Measurements from ENCODE around the gene SORCS2.

The SORCS2 gene

DNA sequence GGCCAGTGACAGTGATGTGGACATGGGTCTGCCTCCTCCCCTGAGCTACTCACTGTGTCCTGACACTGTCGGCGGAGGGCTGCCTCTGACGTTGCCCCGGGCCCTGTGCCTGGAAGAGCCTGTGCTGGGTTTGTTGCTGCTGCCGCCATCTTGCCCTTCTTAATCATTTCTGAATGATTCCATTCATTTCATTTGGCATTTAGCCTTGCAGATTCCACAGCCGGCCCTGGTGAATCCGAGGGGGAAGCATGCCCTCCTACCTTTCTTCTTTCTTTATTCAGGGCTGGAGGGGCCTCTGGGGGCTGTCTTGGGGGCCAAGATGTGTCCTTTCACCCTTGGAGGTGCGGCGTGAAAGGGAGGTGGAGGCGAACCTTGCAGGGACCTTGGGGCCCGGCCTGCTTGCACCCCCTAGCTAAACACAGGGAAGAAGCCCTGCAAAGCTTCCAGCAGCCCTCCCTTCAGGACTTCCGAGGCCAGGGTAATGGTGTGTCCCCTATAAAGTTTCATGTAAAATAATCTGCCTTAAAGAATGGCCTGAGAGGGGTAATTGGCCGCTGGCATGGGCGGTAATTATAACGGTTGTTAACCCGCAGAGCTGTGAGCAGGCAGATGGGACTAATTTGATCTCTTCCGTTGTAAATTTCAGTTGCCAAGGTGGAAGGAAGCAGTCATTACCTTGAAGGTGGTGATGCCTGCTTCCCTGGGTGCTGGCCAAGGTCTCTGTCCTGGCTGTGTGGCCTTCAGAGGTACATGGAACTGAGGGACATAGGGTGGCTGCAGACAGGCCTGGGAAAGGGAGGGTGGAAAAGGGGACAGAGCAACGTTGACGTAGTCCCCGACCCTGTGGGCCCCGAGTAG lies 150.1 kb downstream of the SORCS2 start:
- DNase-seq = no peak

DNA sequence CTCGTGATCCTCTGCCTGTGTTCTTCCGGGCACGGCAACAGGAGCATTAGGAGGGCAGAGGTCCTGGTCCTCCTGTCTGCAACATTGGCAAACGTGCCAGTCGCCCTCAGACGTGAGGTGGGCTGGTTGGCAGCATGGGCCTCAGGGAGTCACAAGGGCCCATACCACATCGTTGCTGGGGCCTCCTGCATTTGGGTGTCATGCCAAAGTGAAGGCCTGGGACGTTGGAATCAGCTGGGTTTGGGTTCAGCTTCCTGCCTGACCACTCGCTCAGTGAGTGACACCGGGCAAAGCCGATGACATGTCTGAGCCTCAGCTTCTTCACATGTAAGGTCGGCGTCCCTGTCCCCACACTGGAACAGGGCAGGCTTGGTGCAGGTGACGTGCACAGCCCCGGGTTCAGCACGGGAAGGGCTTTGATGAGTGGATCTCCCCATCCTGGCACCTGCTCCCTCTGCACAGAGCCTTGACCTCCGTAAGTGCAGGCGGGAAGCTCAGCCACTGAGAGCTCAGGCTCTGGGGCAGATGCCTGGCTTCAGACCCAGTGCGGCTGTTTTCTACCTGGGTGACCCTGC lies 150.8 kb downstream of the SORCS2 start:
- no peak for DNase-seq

DNA sequence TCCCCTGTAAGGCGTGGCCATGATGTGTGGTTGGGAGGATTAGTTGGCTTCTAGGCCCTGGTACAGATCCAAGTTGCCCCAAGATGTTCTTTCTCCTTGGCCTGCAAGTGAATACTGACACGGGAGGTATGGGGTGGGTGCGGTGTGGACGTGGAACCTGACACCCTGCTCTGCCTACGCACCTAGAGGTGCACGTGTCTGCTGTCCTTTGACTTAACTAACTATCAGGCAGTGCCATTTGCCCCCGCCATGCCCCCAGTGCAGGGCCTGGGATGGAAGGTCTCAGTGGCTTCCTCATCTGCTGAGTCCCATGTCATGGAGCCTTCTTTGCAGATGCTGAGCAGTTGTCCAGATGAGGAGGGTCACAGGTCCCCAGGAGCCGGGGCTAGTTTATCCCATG lies 151.6 kb downstream of the SORCS2 start:
- no peak for DNase-seq

DNA sequence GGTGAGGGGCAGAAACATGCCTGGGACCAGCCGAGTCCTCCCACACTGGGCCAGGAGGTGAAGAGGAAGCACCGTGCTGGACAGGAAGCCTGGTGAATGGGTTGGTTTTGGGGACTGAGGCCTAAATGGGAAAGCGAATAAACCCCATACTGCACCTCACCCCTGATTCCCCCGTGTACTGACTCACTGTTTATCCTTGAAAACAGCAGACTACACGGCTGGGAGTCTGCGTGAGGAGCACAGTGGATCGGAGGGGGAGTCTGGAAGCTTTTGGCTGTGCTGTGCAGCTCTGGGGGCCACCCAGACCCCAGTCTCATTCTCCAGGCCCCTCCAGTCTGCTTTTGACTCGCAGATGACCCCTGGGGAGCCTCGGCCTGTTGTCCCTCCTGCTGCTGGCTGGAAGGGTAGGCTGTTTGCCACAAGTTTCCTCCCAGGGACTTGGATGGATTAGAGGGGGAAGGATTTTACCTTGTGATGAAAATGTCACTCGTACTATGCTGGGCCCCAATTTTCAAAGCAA lies 152.4 kb downstream of the SORCS2 start:
- no peak for DNase-seq

DNA sequence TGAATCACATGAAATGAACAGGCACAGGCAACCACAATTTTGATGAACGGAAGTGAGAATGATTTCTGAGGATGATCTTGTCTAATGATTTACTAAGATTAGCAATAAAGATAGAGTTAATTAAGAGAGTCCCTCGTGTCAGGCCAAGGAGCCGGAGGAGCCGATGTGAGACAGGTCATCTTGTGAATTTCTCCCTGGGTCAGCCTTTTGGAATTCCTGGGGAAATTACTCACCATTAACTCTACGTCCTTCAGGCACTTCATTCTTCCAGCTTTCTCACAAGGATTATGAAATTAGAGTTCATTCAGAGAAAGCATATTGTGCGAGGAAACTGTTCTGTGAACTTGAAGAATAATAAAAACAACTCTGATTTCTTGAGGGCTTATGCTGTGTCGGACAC lies 155.6 kb downstream of the SORCS2 start:
- no peak for DNase-seq

DNA sequence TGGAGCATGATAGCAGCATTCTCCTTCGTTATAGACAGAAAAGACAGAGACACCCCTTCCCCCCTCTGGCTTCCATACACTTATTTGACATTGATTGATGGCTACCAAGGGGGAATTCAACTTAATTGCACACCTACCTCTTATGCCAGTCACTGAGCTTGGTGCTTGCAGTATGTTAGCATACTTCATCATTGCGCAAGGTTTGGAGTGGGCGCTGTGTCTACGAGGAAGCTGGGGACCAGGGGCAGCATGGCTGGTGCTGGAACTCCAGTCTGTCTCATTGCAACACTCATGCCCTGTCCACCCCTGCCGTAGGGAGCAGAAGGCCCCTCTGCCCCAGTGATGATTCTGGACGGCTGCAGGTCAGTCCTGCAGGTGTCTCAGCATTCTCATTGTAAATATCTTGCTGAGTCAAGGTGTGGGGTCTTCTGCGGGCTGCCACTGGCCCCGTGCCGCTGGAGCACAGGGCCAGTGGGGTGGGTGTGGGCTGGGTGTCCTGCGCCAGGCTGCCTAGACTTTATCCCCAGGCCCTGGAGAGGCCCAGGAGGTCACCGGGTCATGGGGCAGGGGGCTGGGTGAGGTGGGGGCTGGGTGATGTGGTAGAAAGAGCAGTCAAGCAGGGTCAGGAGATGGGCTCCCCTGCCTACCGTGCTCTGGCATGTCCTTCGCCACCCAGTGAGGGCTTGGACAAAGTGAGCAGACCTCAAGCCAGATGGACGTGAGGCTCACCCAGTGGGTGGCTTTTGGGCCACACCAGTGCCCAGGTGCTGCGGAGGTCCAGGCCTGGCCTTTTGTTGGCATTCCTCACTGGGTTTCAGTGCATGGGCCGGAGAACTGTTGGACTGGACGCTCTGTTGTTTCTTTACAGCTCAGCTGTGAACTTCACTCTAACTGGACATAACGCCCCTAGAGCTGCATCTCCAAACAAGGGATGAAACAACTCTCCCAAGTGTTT lies 156.9 kb downstream of the SORCS2 start:
- DNase-seq = no peak

DNA sequence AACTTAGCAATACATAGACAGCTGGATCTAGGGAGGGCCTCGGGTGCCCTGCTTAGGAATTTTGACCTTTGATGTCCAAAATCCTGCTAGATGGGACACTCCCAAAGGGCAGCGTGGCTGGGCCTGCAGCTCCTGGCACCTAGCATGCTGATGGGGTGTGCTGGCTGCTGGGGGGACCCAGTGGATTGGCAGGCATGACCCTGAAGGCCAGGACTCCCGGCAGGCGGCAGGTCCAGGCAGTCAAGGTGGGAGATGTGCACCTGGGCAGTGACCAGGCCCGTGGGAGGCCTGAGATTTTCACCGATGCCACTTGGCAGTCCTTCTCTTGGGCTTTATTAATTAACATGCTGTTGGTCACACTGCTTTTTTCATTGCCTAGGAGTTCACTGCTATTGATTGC lies 158.1 kb downstream of the SORCS2 start:
- no peak for DNase-seq

DNA sequence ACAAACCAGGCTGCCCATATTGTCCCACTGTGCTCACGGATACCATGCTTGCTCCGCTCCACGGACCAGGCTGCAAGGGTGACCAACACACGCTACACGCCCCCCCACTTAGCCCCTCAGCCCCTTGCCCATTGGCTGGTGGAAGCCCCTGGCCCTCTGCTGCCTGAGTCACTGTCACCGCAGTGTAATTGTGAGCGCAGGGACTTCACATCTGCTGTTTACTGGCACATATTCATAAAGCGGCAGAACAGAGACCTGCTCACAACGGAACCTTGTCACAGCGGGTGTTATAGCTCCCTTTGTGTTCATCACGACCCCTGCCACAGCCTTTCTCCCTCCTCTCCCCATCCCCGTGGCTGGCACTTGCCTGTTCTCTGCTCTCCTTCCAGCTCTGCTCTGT lies 158.7 kb downstream of the SORCS2 start:
- DNase-seq = no peak

DNA sequence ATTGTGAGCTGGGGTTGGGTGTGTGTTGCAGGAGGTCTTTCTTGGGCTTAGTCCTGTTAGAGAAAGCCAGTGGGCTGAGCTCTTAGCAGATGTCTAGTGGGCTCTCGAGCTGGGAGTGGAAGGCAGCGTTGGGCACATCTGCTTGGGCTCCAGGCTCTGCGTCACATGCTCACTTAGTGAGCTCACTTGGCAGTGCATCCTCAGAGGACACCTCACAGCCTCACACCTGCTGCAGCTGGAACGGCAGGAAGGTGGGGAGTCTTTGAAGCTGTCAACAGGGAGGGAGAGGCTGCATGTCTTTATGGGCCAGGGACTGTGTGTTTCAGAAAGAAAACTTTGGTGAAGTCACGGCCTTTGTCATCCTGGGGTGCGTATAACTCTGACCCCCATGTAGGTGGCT lies 160.1 kb downstream of the SORCS2 start:
- DNase-seq = no peak

DNA sequence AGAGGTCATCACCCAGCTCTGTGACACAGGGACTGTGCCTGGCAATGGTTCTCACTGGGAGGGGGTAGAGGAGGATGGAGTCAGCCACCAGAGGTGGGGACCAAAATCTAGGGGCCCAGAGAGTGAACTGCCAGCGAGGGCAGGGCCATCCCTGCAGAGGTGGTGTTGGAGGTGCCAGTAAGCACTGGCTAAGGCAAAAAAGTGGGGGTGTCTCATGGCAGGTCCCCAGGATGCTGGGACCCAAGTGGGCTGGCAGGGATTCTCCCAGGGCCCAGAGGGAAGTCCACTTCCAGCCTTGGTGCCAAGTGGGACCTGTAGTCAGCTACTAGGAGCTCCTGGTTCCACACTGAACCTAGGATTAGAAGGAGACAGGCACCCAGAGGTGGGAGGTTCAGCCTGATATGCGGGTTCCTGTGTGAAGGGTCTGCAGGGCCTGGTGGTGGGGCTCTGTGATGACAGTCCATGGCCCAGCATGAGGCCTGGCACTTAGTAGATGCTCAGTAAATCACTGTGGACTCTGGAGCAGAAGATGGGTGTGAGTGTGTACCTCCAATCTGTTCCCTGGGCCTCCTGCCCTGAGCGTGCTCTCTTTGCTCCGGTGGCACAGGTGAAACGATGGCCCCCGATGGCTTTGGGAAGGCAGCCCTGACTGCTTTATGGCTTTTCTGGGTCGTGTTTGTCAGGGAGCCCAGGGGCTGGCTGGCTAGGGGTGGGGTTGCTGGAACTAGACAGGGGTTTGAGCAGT lies 160.9 kb downstream of the SORCS2 start:
- no peak for DNase-seq

DNA sequence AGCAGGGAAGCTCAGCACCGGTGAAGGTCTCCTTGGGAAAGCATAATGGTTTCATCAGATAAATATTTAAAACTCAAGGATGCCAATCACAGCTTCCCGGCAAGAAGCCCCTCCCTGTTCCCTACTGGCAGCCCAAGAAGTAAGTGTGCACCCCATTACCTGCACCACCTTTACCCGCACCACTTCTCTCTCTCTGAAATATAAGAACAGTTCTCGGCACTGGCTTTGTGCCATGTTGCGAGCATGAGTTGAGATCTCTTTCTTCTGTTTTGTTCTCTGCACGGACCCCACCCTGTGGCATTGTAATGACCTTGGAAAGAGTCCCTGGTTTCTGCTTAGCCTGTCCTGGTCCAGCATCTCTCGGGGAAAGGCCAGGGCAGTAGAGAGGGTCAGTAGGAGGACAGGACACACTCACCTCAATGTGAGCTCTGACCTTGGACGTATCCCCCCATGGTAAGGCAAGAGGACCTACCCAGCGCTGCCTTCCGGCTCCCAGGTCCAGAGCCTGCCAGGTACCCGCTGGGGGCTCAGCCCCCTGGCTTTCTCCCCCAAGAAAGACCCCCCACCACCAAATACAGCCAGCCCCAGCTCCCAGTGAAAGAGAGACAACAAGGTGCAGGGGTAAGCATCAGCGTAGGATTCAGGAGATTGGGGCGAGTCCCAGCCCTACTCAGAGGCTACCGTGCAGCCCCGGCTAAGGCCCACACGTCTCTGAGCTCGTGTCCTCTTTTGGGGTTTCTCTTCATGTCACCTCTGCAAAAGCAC lies 161.7 kb downstream of the SORCS2 start:
- DNase-seq = no peak

DNA sequence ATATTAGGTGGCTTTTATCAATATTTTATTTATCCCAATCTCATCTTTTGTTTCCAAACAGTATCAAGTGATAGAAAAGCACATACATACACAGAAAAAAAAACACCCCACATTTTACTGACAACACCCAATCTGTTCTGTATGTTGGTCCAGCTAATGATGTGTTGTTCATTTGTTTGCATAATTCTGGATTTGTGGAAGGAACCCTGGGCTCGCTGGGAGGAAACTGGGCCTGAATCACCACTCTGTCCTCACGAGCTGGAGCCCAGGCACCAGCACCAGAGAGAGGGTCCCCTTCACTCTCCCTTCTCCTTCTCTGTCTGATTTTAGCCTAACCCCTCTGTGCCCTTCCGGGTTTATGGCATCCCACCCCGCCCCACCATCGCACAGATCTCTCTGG lies 162.6 kb downstream of the SORCS2 start:
- no peak for DNase-seq

DNA sequence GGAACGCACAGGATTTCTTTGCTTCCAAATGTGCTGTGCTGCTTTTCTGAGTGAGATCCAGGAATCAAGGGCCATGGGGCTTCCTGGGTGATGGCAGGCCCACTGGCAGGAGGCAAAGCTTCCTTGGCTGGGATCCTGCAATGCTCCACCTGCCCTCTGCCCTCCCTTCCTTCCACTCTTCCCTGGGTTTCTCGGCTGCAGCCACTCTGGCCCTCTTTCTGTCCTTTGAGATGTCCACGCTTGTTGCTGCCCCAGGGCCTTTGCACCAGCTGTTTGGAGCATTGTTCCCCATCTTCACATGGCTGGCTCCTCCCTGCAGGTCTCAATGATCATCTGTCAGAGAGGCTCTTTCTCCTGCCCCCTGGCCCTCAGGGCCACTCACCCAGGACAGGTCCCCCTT lies 163.5 kb downstream of the SORCS2 start:
- DNase-seq = no peak

DNA sequence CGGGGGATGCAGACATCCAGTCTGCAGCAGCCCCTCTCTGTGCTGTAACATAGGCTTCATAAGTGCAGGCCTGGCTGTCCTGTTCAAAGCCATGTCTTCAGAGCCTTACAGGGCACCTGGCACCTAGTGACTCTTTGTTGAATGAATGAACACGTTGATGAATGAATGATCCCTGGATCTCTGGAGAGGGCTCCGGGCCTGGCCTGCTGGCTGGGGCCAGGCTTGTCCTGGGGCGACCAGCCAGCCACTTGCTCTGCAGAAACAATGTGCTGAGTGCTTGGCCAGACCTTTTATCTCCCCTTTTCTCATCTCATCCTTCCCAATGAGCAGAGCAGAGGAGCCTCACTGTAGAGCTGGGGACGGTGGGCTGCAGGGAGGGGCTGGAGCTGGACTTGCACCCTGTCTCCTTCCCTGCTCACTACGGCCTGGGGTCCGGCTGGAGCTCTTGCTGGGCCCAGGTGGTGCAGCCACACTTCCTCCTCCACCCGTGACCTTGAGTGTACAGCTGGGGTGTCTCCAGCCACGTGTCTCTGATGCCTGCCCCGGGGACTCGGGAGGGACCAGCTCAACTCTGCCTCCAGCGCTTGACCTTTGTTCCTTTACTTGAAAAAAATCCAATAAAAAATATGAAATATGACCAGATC lies 164.5 kb downstream of the SORCS2 start:
- DNase-seq = no peak

DNA sequence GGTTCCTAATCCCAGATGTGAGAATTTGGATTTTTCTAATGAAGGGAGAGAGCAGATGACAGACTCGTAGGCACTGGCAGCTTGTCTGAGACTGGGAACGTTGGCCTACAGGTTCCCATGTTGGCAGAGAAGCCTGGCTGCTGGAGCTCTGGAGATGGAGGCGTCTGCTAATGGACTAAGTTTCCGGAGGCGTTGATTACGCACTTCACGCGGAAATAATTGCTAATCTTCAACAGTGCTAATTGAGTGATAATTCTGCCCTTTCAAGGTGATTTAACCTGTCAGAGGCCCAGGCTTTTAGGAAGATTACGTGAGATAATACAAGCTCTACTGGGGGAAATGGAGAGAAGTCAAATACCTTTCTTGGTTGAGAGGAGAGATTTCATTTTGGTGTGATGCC lies 165.0 kb downstream of the SORCS2 start:
- DNase-seq = no peak

DNA sequence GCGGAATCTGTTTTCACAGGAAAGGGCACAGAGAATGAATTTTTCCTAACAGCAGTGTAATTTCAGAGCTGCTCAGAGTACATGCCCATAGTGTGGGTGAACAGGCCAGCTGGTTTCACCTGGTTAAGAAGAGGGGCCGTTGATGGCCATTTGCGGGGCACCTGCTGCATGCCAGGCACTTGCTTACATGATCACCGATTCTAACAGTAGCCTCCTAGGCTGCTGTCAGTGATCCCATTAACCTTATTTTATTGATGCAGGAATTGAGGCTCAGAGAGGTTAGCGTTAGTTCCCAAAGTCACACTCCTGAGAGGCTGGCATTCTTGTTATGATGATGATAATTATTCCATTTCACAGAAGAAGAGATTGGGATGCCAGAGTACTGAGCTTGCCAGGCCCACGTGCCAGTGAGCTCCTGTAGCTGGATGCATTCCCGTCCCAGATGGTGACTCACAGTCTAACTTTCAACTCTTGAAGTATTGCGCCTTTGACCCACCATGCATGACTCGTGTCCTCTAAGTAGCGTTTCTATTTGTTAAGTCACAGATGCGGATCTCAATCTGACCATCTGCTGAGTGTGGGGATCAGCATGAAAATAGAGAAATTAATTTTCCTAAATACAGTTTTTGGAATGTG lies 165.9 kb downstream of the SORCS2 start:
- no peak for DNase-seq

DNA sequence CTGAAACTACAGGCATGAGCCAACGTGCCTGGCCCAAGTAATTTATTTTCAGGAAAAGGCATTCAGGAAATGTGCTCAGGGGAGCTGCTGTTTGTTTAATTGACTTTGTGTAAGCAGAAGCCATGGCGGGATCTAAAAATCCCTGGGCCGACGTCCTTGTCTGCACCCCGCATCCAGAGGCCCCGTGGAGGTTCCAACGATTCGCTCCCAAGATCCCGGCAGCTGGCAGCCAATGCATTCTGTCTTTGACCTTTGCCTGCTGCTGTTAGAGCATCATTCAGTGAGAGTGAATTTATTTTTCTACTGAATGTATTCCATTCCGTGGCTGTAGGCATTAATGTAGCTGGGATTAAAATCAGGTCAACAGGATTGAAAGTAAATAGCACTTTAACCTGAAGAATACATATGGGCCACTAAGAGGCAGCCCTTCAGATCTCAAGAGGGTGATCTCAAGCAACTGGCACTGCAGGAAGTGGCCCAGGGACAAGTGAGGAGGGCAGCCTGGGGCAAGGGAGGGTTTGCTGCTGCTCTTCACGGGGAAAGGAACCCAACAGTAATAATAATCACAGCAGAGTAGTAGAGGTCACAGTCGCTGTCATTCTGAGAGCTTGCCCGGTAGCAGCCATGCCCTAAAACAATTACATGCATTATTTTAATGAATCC lies 167.2 kb downstream of the SORCS2 start:
- DNase-seq = no peak

DNA sequence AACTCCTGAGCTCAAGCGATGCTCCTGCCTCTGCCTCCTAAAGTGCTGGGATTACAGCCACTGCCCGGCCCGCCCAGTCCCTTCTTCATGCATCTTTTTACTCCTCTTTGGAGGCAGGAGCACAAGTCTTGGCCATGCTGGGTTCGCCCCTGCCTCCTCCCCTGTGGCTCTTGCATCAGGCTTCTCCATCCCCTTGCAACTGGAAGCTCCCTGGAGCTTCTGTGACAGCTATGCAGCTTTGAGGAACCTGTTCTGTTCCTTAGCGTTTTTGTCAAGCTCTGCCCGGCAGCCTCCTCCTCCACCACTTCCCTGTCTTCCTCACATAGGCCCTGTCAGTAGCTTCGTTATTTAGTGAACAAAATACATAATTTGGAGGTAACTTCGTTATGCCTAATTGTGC lies 168.5 kb downstream of the SORCS2 start:
- no peak for DNase-seq

DNA sequence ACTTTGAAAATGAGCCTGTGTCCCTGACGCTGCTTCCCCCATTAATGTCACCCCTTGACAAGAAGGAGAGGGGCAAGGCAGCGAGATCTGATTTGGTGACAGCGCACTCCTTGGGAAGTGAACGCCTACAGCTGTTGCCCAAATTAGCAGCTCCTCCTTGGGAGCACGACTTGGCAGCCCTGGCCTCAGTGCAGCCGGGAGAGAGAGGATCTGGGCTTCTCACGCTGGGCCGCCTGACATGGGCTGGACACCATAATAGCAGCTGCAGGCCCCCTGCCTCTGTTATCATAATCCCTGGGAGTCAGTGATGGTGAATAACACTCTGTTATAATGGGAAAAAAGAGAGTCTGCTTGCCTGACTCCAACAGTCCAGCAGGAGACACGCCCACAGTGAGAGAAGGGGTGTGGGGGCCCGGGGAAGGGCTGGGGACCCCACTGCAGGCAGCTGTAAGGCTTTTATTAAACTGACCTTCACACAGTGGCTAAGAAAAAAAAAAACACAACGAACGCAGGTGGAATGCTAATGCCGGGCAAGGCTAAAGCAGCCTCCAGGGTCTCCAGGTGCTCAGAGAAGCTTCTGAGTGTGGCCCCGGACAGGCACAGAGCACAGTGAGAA lies 169.1 kb downstream of the SORCS2 start:
- no peak for DNase-seq

DNA sequence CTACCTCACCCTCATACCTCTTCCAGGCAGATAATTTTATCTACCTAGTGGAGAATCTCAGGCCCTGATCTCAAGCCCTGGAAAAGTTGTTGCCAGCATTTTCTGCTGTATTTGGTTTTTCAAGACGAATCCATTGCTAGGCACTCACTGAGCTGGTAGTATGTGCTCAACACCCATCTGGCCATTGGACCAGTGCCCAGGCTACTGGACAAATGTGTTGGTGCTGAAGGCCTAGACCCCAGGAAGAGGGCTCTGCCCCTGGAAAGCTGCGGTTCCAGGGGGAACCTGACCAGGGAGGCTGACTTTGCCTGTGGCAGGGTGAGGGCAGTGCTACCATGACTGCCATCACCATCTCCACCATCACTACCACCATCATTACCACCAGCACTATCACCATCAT lies 170.0 kb downstream of the SORCS2 start:
- no peak for DNase-seq

All from stimulated activated CD8-positive, alpha-beta memory T cell treated with anti-CD3 and anti-CD28 coated beads, Interleukin-4, amount 100 ng/mL, for 48 hours (primary cell).